H1 (cell line): ENCODE measurements around the gene ELP5. TPM values are rescaled to one million over a fixed set of nuclear protein-coding genes. Genes with fewer than 3 reads are reported as not detected.

Experiments
- microRNA counts: library from miRNA; unstranded; fragments of <30 nt; microRNA quantifications from one replicate; lab custom pipeline; 2015
- microRNA-seq, 2 experiments: library from miRNA; unstranded; fragments of <30 nt; microRNA quantifications; one replicate each; pipeline versions ENCODE4 to v1.2.0, GENCODE V29; 2016 to 2020; ENCODE audit warnings: borderline microRNAs expressed in 2 of 2, borderline number of aligned reads in 2 of 2, borderline replicate concordance in 1 of 2
- polyA plus RNA-seq, 7 experiments: library from polyadenylated mRNA; depleted of rRNA in 3 of 7; stranded (reverse) in 5 of 7; unstranded in 2 of 7; fragments of >200 nt in 5 of 7; fragments of 200-250 nt in 2 of 7; gene quantifications; 1 replicate in 5 of 7; 2 replicates in 1 of 7; 4 replicates in 1 of 7; pipeline versions ENCODE4 v1.2.1 to v1.2.3, GENCODE V29; 2011 to 2013; ENCODE audit warnings: missing spikeins in 2 of 7, mixed read lengths in 2 of 7
- small RNA-seq: library from polyadenylated mRNA; stranded (forward); fragments of <200 nt; extraction: miRNeasy Mini kit (QIAGEN cat#:217004); gene quantifications from one replicate; pipeline ENCODE3, GENCODE V24; 2013; ENCODE audit not compliant: insufficient read depth
- total RNA-seq: library from RNA; stranded (reverse); fragmentation: NEBNext Ultra II Directional; extraction: Animal tissue kit (Norgen Biotek cat#: 25700); gene quantifications from 2 replicates; pipeline ENCODE4 v1.2.1, GENCODE V29; 2021

ELP5 gene
- total and polyA plus RNA-seq, 2 of the 8 experiments (the other 6 are each of a cell fraction or from before 2014, with no cell fraction given), result 75.4 to 107 TPM

MicroRNAs encoded within 50 kb of the gene (microRNA counts, 767-probe panel; counts per million panel counts)
- microRNA hsa-miR-324-3p (lab: Ali Mortazavi, UCI) (879 counts per million, percentile 95 among the panel's probes with 10 or more counts), microRNA hsa-miR-324-5p (lab: Ali Mortazavi, UCI) (879 counts per million, percentile 95 among the panel's probes with 10 or more counts)

Small RNA genes within 50 kb of the gene (microRNA-seq; reads per million reads assigned to microRNA genes)
- 193 to 243 reads per million in 2 experiments for gene MIR324

Small RNA genes within 50 kb of the gene (small RNA-seq; reads per million reads assigned to genes)
- gene MIR324 (59.5 reads per million, percentile 97 among the genes with 10 or more reads in this experiment), gene RF00019 (not detected)

Other genes starting within 250 kb of the ELP5 start
Only the 30 nearest of the 35 such genes appear.
- gene SLC16A13, start 216.2 kb upstream of the ELP5 start, total RNA-seq, result 4.7 and 5.8 TPM in 2 replicates
- 5.4 and 7.7 TPM in 2 replicates for gene SLC16A13, start 216.2 kb upstream of the ELP5 start, polyA plus RNA-seq (2011; rRNA removed)
- 0.35 and 0.67 TPM in 2 replicates for gene SLC16A11, start 208.1 kb upstream of the ELP5 start, total RNA-seq
- gene SLC16A11, start 208.1 kb upstream of the ELP5 start, polyA plus RNA-seq (2011; rRNA removed), result 0.39 and 0.85 TPM in 2 replicates
- not detected in 2 replicates for gene CLEC10A, start 172.0 kb upstream of the ELP5 start, total RNA-seq
- 0.17 TPM in 1 of 2 replicates, not detected in the other for gene CLEC10A, start 172.0 kb upstream of the ELP5 start, polyA plus RNA-seq (2011; rRNA removed)
- not detected in 2 replicates for gene ASGR2, start 137.4 kb upstream of the ELP5 start, total RNA-seq
- 0.61 and 0.91 TPM in 2 replicates for gene ASGR2, start 137.4 kb upstream of the ELP5 start, polyA plus RNA-seq (2011; rRNA removed)
- gene ASGR1, start 72.8 kb upstream of the ELP5 start, total RNA-seq, result 8.6 and 10.8 TPM in 2 replicates
- gene ASGR1, start 72.8 kb upstream of the ELP5 start, polyA plus RNA-seq (2011; rRNA removed), result 14.5 and 16.1 TPM in 2 replicates
- 43.1 and 45.9 TPM in 2 replicates for gene DLG4, start 32.4 kb upstream of the ELP5 start, total RNA-seq
- gene DLG4, start 32.4 kb upstream of the ELP5 start, polyA plus RNA-seq (2011; rRNA removed), result 18.9 and 35.2 TPM in 2 replicates
- gene ACADVL, start 32.3 kb upstream of the ELP5 start, total RNA-seq, result 169 and 181 TPM in 2 replicates
- 231 and 317 TPM in 2 replicates for gene ACADVL, start 32.3 kb upstream of the ELP5 start, polyA plus RNA-seq (2011; rRNA removed)
- 59.3 and 59.6 TPM in 2 replicates for gene DVL2, start 17.7 kb upstream of the ELP5 start, total RNA-seq
- 19.0 and 29.7 TPM in 2 replicates for gene DVL2, start 17.7 kb upstream of the ELP5 start, polyA plus RNA-seq (2011; rRNA removed)
- 62.8 and 65.1 TPM in 2 replicates for gene PHF23, start 12.8 kb upstream of the ELP5 start, total RNA-seq
- gene PHF23, start 12.8 kb upstream of the ELP5 start, polyA plus RNA-seq (2011; rRNA removed), result 46.5 and 47.5 TPM in 2 replicates
- gene GABARAP, start 9.8 kb upstream of the ELP5 start, total RNA-seq, result 252 and 265 TPM in 2 replicates
- 351 and 581 TPM in 2 replicates for gene GABARAP, start 9.8 kb upstream of the ELP5 start, polyA plus RNA-seq (2011; rRNA removed)
- gene CTDNEP1, start 481 bp upstream of the ELP5 start, total RNA-seq, result 120 and 123 TPM in 2 replicates
- gene CTDNEP1, start 481 bp upstream of the ELP5 start, polyA plus RNA-seq (2011; rRNA removed), result 106 and 114 TPM in 2 replicates
- gene CLDN7, start 10.3 kb downstream of the ELP5 start, total RNA-seq, result 119 and 129 TPM in 2 replicates
- 118 and 196 TPM in 2 replicates for gene CLDN7, start 10.3 kb downstream of the ELP5 start, polyA plus RNA-seq (2011; rRNA removed)
- gene SLC2A4, start 29.5 kb downstream of the ELP5 start, total RNA-seq, result 5.7 and 6.4 TPM in 2 replicates
- 6.9 and 10.6 TPM in 2 replicates for gene SLC2A4, start 29.5 kb downstream of the ELP5 start, polyA plus RNA-seq (2011; rRNA removed)
- gene YBX2, start 42.4 kb downstream of the ELP5 start, total RNA-seq, result 27.6 and 30.5 TPM in 2 replicates
- gene YBX2, start 42.4 kb downstream of the ELP5 start, polyA plus RNA-seq (2011; rRNA removed), result 19.2 and 35.5 TPM in 2 replicates
- gene EIF5A, start 55.4 kb downstream of the ELP5 start, total RNA-seq, result 1,158 and 1,172 TPM in 2 replicates
- gene EIF5A, start 55.4 kb downstream of the ELP5 start, polyA plus RNA-seq (2011; rRNA removed), result 717 and 962 TPM in 2 replicates
- 67.0 and 74.8 TPM in 2 replicates for gene GPS2, start 63.1 kb downstream of the ELP5 start, total RNA-seq
- 152 and 203 TPM in 2 replicates for gene GPS2, start 63.1 kb downstream of the ELP5 start, polyA plus RNA-seq (2011; rRNA removed)
- gene NEURL4, start 77.1 kb downstream of the ELP5 start, total RNA-seq, result 46.8 and 55.4 TPM in 2 replicates
- gene NEURL4, start 77.1 kb downstream of the ELP5 start, polyA plus RNA-seq (2011; rRNA removed), result 29.6 and 39.9 TPM in 2 replicates
- 45.1 and 49.2 TPM in 2 replicates for gene ACAP1, start 84.3 kb downstream of the ELP5 start, total RNA-seq
- gene ACAP1, start 84.3 kb downstream of the ELP5 start, polyA plus RNA-seq (2011; rRNA removed), result 11.9 and 18.0 TPM in 2 replicates
- gene KCTD11, start 99.9 kb downstream of the ELP5 start, total RNA-seq, result 8.7 and 9.2 TPM in 2 replicates
- 8.6 and 11.7 TPM in 2 replicates for gene KCTD11, start 99.9 kb downstream of the ELP5 start, polyA plus RNA-seq (2011; rRNA removed)
- gene TMEM95, start 102.9 kb downstream of the ELP5 start, total RNA-seq, result 0.38 TPM in 1 of 2 replicates, not detected in the other
- gene TMEM95, start 102.9 kb downstream of the ELP5 start, polyA plus RNA-seq (2011; rRNA removed), result not detected in 2 replicates
- 7.6 and 8.7 TPM in 2 replicates for gene TNK1, start 128.9 kb downstream of the ELP5 start, total RNA-seq
- gene TNK1, start 128.9 kb downstream of the ELP5 start, polyA plus RNA-seq (2011; rRNA removed), result 9.5 and 13.4 TPM in 2 replicates
- 35.7 and 38.7 TPM in 2 replicates for gene PLSCR3, start 142.3 kb downstream of the ELP5 start, total RNA-seq
- 36.1 and 69.0 TPM in 2 replicates for gene PLSCR3, start 142.3 kb downstream of the ELP5 start, polyA plus RNA-seq (2011; rRNA removed)
- gene TMEM256, start 151.9 kb downstream of the ELP5 start, total RNA-seq, result 97.0 and 104 TPM in 2 replicates
- gene TMEM256, start 151.9 kb downstream of the ELP5 start, polyA plus RNA-seq (2011; rRNA removed), result 350 and 405 TPM in 2 replicates
- gene NLGN2, start 155.6 kb downstream of the ELP5 start, total RNA-seq, result 62.6 and 62.8 TPM in 2 replicates
- 21.2 and 45.6 TPM in 2 replicates for gene NLGN2, start 155.6 kb downstream of the ELP5 start, polyA plus RNA-seq (2011; rRNA removed)
- gene SPEM1, start 168.1 kb downstream of the ELP5 start, total RNA-seq, result not detected in 2 replicates
- 0.09 TPM in 1 of 2 replicates, not detected in the other for gene SPEM1, start 168.1 kb downstream of the ELP5 start, polyA plus RNA-seq (2011; rRNA removed)
- not detected in 2 replicates for gene SPEM2, start 173.4 kb downstream of the ELP5 start, total RNA-seq
- 0.03 and 0.17 TPM in 2 replicates for gene SPEM2, start 173.4 kb downstream of the ELP5 start, polyA plus RNA-seq (2011; rRNA removed)
- gene SPEM3, start 176.6 kb downstream of the ELP5 start, total RNA-seq, result not detected in 2 replicates
- gene SPEM3, start 176.6 kb downstream of the ELP5 start, polyA plus RNA-seq (2011; rRNA removed), result 0.02 TPM in 1 of 2 replicates, not detected in the other
- 11.2 and 12.2 TPM in 2 replicates for gene TMEM102, start 183.2 kb downstream of the ELP5 start, total RNA-seq
- gene TMEM102, start 183.2 kb downstream of the ELP5 start, polyA plus RNA-seq (2011; rRNA removed), result 10.2 and 14.9 TPM in 2 replicates
- 11.8 and 15.0 TPM in 2 replicates for gene FGF11, start 187.3 kb downstream of the ELP5 start, total RNA-seq
- gene FGF11, start 187.3 kb downstream of the ELP5 start, polyA plus RNA-seq (2011; rRNA removed), result 26.1 and 42.0 TPM in 2 replicates
- 13.8 and 14.1 TPM in 2 replicates for gene CHRNB1, start 192.8 kb downstream of the ELP5 start, total RNA-seq
- 28.2 and 33.6 TPM in 2 replicates for gene CHRNB1, start 192.8 kb downstream of the ELP5 start, polyA plus RNA-seq (2011; rRNA removed)